Measurements from ENCODE around the gene CYP19A1.

Gene CYP19A1

GRCh38 chr15:51334011-51334451 is 4.4 kb downstream of the CYP19A1 start:
- H3K9ac ChIP-seq, result no peak overlapping the region
- no peaks in the 10 kb centered on the region for H4K20me1 ChIP-seq
- H3K9me3 ChIP-seq (replicated peaks in 1 of 11), result peaks cover 0 to under 1% (median 0%) of the 10 kb centered on the region in 11 experiments; a peak in 1 of 22 replicates
- no peak overlapping the region for H3K4me3 ChIP-seq
- peak overlapping the region in 3 of 11 experiments; percentile 52 to 60 (median 59); a peak in 6 of 22 replicates for H3K27ac ChIP-seq
- H3K27me3 ChIP-seq, result no peaks in the 10 kb centered on the region
- H3K4me2 ChIP-seq, result peak overlapping the region; percentile 10 to 71 (median 33); a peak in 18 of 22 replicates
- H3K4me1 ChIP-seq, result peaks cover 14 to 57% (median 42%) of the 10 kb centered on the region in 10 experiments
- no peaks in the 10 kb centered on the region for H3K36me3 ChIP-seq
- TF ChIP-seq Cebpa-rat (IDR thresholded peaks at IDR 0.05), result no peak

DNA sequence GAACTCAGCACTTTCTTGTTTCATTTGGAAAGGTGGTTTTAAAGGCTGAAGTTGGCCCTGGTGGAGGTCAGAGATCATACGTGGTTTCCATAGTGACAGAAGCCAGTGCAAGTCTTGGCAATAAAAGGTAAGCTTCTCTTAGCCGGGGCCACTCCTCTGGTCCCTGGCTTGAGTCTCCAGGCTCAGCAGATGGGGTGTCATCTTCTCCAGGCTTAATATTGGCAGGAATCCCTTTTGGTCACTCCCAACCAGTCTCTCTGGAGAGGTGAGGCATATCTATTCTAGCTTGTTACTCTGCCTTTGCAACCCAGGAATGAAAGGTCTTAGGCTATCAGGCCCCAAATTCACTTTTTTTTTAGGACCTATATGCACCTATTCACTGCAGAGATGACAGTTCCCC is 4.8 kb downstream of the CYP19A1 start:
- H4K20me1 ChIP-seq, result no peaks in the 10 kb centered on the region
- no peak overlapping the region for H3K4me3 ChIP-seq
- H3K27ac ChIP-seq, result peak overlapping the region in 3 of 11 experiments; percentile 52 to 60 (median 59); a peak in 5 of 22 replicates
- H3K36me3 ChIP-seq, result no peaks in the 10 kb centered on the region
- H3K4me2 ChIP-seq, result peak overlapping the region in 10 of 11 experiments; percentile 10 to 71 (median 36); a peak in 17 of 22 replicates
- no peak overlapping the region for H3K9ac ChIP-seq
- H3K4me1 ChIP-seq, result peaks cover 14 to 57% (median 42%) of the 10 kb centered on the region in 10 experiments
- peaks cover 0 to 5% (median 0%) of the 10 kb centered on the region in 11 experiments; a peak in 3 of 22 replicates for H3K9me3 ChIP-seq (replicated peaks in 1 of 11)
- no peak for TF ChIP-seq Cebpa-rat (IDR thresholded peaks at IDR 0.05)
- no peaks in the 10 kb centered on the region for H3K27me3 ChIP-seq

DNA sequence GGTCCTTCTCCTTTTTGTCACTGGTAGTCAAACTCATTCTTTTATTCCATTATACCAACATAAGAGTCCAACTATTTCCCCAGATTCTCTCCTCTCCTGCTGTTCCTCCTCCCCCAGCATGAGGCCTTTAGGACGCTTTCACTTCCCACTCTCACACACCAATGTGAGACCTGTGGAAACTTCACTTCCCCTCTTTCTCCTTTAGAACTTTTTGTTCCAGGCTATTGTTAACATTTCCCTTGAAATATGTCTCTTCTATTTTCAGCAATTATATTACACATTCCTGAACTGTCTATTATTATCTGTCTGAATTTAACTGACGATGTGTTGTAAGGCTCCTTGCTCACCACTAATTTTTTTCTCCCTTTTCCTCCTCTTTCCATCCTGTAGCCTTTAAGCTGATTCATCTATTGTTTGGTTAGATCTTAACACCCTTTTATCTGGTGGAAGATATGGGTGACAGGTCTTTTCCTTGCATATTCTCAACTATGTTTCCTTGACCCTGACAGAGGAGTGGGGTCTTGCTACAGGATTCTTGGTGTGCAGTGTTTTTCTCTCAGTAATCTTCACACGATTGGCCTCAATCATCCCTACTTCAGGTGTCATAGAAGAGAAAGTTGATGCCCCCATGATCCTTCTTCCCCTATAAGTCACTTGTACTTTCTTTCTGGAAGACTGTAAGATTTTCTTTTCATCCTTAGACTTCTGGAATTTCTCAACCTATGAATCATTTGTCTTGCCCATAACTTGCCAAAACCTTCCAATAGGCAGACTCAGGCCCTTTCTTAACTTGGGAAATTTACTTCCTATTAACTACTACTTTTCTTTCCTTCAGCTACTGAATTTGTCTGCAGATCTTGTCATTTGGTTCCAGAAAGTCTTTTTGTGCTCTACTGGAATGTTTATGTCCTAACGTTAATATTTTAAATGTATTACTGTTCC is 5.9 kb downstream of the CYP19A1 start:
- no peak overlapping the region for H3K4me3 ChIP-seq
- H3K27ac ChIP-seq, result peak overlapping the region in 5 of 11 experiments; percentile 32 to 60 (median 52); a peak in 9 of 22 replicates
- H4K20me1 ChIP-seq, result no peaks in the 10 kb centered on the region
- H3K36me3 ChIP-seq, result no peaks in the 10 kb centered on the region
- peak overlapping the region in 9 of 11 experiments; percentile 4 to 71 (median 39); a peak in 15 of 22 replicates for H3K4me2 ChIP-seq
- H3K9me3 ChIP-seq (replicated peaks in 1 of 11), result peaks cover 0 to 8% (median 0%) of the 10 kb centered on the region in 11 experiments; a peak in 4 of 22 replicates
- no peaks in the 10 kb centered on the region for H3K27me3 ChIP-seq
- no peak for TF ChIP-seq Cebpa-rat (IDR thresholded peaks at IDR 0.05)
- H3K4me1 ChIP-seq, result peaks cover 14 to 57% (median 42%) of the 10 kb centered on the region in 10 experiments
- peak overlapping the region in 1 of 11 experiments; percentile 1; a peak in 1 of 22 replicates for H3K9ac ChIP-seq

DNA sequence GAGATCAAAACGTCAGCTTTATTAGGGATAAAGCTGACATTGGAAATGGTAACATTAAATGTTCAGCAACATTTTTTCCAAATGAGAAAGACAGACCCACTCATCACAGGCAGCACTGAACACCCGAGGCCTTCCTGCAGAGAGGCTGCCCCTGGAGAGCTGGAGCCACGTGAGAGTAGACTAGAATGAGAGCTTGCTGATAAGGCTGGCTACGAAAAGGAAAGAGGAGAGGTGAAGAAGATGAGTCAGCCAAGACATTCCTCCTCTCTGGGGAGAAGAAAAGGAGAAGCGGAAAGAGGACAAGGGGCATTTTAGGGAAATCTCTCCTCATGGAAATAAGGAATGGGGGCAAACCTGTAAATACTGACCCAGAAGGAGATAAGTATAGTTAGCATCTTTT is 7.3 kb downstream of the CYP19A1 start:
- peak overlapping the region in 5 of 11 experiments; percentile 28 to 63 (median 45); a peak in 10 of 22 replicates for H3K4me2 ChIP-seq
- peaks cover 14 to 57% (median 42%) of the 10 kb centered on the region in 10 experiments for H3K4me1 ChIP-seq
- no peaks in the 10 kb centered on the region for H3K27me3 ChIP-seq
- no peaks in the 10 kb centered on the region for H4K20me1 ChIP-seq
- TF ChIP-seq Cebpa-rat (IDR thresholded peaks at IDR 0.05), result no peak
- 0 out of 22 replicates have a peak overlapping the region, but pooled peaks of 1 of the 11 experiments have one; percentile 12 for H3K27ac ChIP-seq
- H3K9me3 ChIP-seq (replicated peaks in 1 of 11), result peaks cover 0 to 8% (median 0%) of the 10 kb centered on the region in 11 experiments; a peak in 4 of 22 replicates
- no peaks in the 10 kb centered on the region for H3K36me3 ChIP-seq
- no peak overlapping the region for H3K9ac ChIP-seq
- no peak overlapping the region for H3K4me3 ChIP-seq

DNA sequence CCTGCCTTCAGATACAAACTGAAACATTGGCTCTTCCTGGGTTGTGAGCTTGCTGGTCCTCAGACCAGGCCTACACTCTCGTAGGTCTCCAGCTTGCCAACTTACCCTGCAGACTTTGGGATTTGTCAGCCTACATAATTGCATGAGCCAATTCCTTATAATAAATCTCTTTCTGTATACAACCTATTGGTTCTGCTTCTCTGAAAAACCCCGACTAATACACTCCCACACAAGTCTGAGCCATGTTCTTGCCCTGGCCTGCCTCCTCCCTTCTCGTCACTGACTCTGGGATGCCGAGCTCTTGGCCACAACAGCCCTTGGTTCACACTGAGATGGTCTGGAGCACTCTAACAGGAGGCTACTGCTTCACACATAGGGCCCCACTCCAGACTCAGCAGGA is 9.5 kb downstream of the CYP19A1 start:
- Histone ChIP-seq H3K9ac (no peak overlapping the region), H3K4me3 (no peak overlapping the region), H3K27me3 (no peaks in the 10 kb centered on the region), H3K9me3 (replicated peaks in 1 of 11) (peaks cover 0 to 8% (median 0%) of the 10 kb centered on the region in 11 experiments; a peak in 4 of 22 replicates), H3K4me2 (no peak overlapping the region), H3K27ac (no peak overlapping the region), H3K4me1 (peaks cover 5 to 42% (median 30%) of the 10 kb centered on the region in 10 experiments), H4K20me1 (no peaks in the 10 kb centered on the region), H3K36me3 (no peaks in the 10 kb centered on the region)
- no peak for TF ChIP-seq Cebpa-rat (IDR thresholded peaks at IDR 0.05)

DNA sequence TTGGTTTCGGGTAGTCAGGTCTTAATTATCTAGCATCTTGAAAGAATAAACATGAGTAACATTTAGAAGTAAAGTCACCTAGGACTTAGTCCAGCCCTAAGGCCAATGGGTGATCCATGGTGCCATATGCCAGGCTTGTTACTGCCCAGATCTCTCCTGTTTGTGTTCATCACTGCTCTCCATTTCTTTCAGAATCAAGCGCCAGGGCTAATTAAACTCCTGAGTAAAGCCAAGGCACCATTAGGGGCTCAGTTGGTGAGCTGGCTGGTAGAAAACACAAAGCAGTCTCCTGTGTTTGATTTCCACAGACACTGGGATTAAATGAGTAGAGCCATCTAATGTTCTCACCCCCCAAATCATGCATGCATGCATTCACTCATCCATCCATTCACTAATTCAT is 11.3 kb downstream of the CYP19A1 start:
- no peak overlapping the region for H3K4me2 ChIP-seq
- peaks cover 0 to 39% (median 21%) of the 10 kb centered on the region in 10 experiments; a peak in 16 of 20 replicates for H3K4me1 ChIP-seq
- no peaks in the 10 kb centered on the region for H3K27me3 ChIP-seq
- H4K20me1 ChIP-seq, result no peaks in the 10 kb centered on the region
- H3K27ac ChIP-seq, result no peak overlapping the region
- peaks cover 0 to 8% (median 0%) of the 10 kb centered on the region in 11 experiments; a peak in 4 of 22 replicates for H3K9me3 ChIP-seq (replicated peaks in 1 of 11)
- H3K36me3 ChIP-seq, result no peaks in the 10 kb centered on the region
- H3K9ac ChIP-seq, result no peak overlapping the region
- H3K4me3 ChIP-seq, result no peak overlapping the region
- TF ChIP-seq Cebpa-rat (IDR thresholded peaks at IDR 0.05), result no peak

- Histone ChIP-seq H3K4me1 (peaks cover 0 to 25% (median 9%) of the 10 kb centered on the region in 10 experiments; a peak in 14 of 20 replicates), H3K27me3 (no peaks in the 10 kb centered on the region), H3K9me3 (replicated peaks in 1 of 11) (peaks cover 0 to 8% (median 0%) of the 10 kb centered on the region in 11 experiments; a peak in 4 of 22 replicates), H3K36me3 (no peaks in the 10 kb centered on the region), H3K4me3 (no peak overlapping the region), H3K27ac (no peak overlapping the region), H3K4me2 (no peak overlapping the region), H4K20me1 (no peaks in the 10 kb centered on the region), H3K9ac (no peak overlapping the region)
- no peak for TF ChIP-seq Cebpa-rat (IDR thresholded peaks at IDR 0.05)
Measured at GRCh38 chr15:51325167-51325566, 13.2 kb downstream of the CYP19A1 start.

- Histone ChIP-seq H3K9me3 (replicated peaks in 1 of 11) (peaks cover 0 to 6% (median 0%) of the 10 kb centered on the region in 11 experiments; a peak in 4 of 22 replicates), H3K4me3 (no peak overlapping the region), H3K36me3 (no peaks in the 10 kb centered on the region), H3K27ac (no peak overlapping the region), H3K4me1 (peaks cover 0 to 23% (median 10%) of the 10 kb centered on the region in 10 experiments; a peak in 14 of 20 replicates), H3K27me3 (no peaks in the 10 kb centered on the region), H3K9ac (no peak overlapping the region), H3K4me2 (peak overlapping the region in 2 of 11 experiments; percentile 58 to 72; a peak in 3 of 22 replicates), H4K20me1 (no peaks in the 10 kb centered on the region)
- no peak for TF ChIP-seq Cebpa-rat (IDR thresholded peaks at IDR 0.05)
Measured at GRCh38 chr15:51323749-51324148, 14.6 kb downstream of the CYP19A1 start.

All from BLaER1 treated with 17β-estradiol and CSF1 and Interleukin-3, amounts not matched to agents 10 nM and 100 nM (cell line).